ENCODE results near the gene BRINP1. TPM values are rescaled to one million over a fixed set of nuclear protein-coding genes. Genes with fewer than 3 reads are reported as not detected.

BRINP1 gene
- total RNA-seq, 1 experiment from 2014 or later: 14.0 TPM

GRCh38 chr9:119121899-119122298 lies 247.3 kb downstream of the BRINP1 start:
- Histone ChIP-seq H3K4me1 (ENCODE audit: insufficient read depth, low read length) (no peaks in the 10 kb centered on the region), H3K79me1 (ENCODE audit: insufficient read depth, low read depth, low read length, poor library complexity, severe bottlenecking) (no peaks in the 10 kb centered on the region), H2AK5ac (ENCODE audit: insufficient read length, low read length) (no peak overlapping the region), H2AFZ (ENCODE audit: low read length) (no peak overlapping the region), H2BK120ac (ENCODE audit: low read depth, low read length, poor library complexity, severe bottlenecking) (no peak overlapping the region), H3K56ac (ENCODE audit: insufficient read length, low read depth, low read length) (no peak overlapping the region), H2BK12ac (ENCODE audit: insufficient read length, low read depth, low read length) (no peak overlapping the region), H3K4me2 (ENCODE audit: insufficient read depth, insufficient read length, low read length) (no peak overlapping the region), H3K9ac (ENCODE audit: extremely low read depth, insufficient read length, low read length) (no peak overlapping the region), H3K79me2 (ENCODE audit: insufficient read depth, low read length) (no peaks in the 10 kb centered on the region), H3K4ac (ENCODE audit: low read depth, low read length) (no peak overlapping the region), H3K27me3 (ENCODE audit: insufficient read depth, low read length) (no peaks in the 10 kb centered on the region), H2BK5ac (ENCODE audit: insufficient read length, low read length) (no peak overlapping the region), H3K14ac (ENCODE audit: insufficient read depth, low read length) (no peak overlapping the region), H3K27ac (ENCODE audit: insufficient read length, low read depth, low read length) (no peak overlapping the region), H4K8ac (replicated peaks; ENCODE audit: insufficient read length, low read depth, low read length) (no peak overlapping the region), H3T11ph (ENCODE audit: low read length) (no peak overlapping the region), H4K91ac (ENCODE audit: insufficient read length, low read depth, low read length) (no peak overlapping the region), H2BK20ac (ENCODE audit: low read depth, low read length, poor library complexity, severe bottlenecking) (no peak overlapping the region), H4K5ac (ENCODE audit: insufficient read length, low read depth, low read length) (no peak overlapping the region), H3K23ac (ENCODE audit: insufficient read length, low read depth, low read length) (no peak overlapping the region), H3K18ac (ENCODE audit: insufficient read length, low read depth, low read length) (no peak overlapping the region), H3K9me3 (ENCODE audit: control insufficient read depth, low read depth, low read length) (no peaks in the 10 kb centered on the region), H3K23me2 (ENCODE audit: insufficient read length, low read depth, low read length, poor library complexity, severe bottlenecking) (no peaks in the 10 kb centered on the region), H2BK15ac (ENCODE audit: low read depth, low read length) (no peak overlapping the region), H4K20me1 (ENCODE audit: control insufficient read depth, insufficient read depth, insufficient read length) (no peaks in the 10 kb centered on the region)
- DNase-seq: no peak
- H3K9me3 Mint-ChIP-seq: no peaks in the 10 kb centered on the region
- H3K36me3 Mint-ChIP-seq (ENCODE audit: insufficient read depth in 1 of 3, low read depth in 3 of 3): no peaks in the 10 kb centered on the region
- H3K4me1 Mint-ChIP-seq: peaks cover 2 to 5% of the 10 kb centered on the region in 2 experiments
- no CpG with 5 or more reads among the region's 1 CpG for WGBS (ENCODE audit: extremely low coverage, insufficient read length, low lambda C conversion rate)
- TF ChIP-seq CTCF (conservative IDR thresholded peaks at IDR 0.05): no peak
- H3K27me3 Mint-ChIP-seq (ENCODE audit: low read depth): no peaks in the 10 kb centered on the region
- H3K27ac Mint-ChIP-seq: no peak overlapping the region
- H3K4me3 Mint-ChIP-seq: no peak overlapping the region; a peak in 1 of 5 replicates

Measured in H9 (cell line).